ENCODE measurements around the gene ALDOB. TPM values are rescaled to one million over a fixed set of nuclear protein-coding genes. Genes with fewer than 3 reads are reported as not detected.

The ALDOB gene
- total and polyA plus RNA-seq, 4 donors: 527 to 2,132 (median 1,808) TPM

DNA sequence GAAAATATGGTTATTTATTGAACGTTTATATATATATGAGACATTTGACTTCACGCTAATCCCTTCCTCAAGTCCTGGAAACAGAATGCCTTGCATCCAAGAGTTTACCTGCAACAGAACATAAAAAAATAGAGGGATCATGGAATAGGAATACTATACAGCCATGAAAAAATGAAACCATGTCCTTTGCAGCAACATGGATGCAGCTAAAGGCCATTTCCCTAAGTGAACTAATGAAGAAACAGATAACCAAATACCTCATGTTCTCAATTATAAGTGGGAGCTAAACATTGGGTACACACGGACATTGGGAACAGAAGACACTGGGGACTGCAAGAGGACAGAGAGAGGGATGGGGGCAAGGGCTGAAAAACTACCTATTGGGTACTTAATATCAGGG lies 63.8 kb downstream of the ALDOB start:
- DNase-seq (ENCODE audit: low spot score): no peak
- Histone ChIP-seq H3K9ac (ENCODE audit: low read depth in 1 of 2, low read length in 2 of 2) (no peak overlapping the region), H3K4me1 (ENCODE audit: control insufficient read depth in 4 of 4, insufficient read depth in 4 of 4, low read length in 3 of 4) (peaks cover 6 to 75% (median 44%) of the 10 kb centered on the region in 4 donors), H3K36me3 (ENCODE audit: control insufficient read depth in 4 of 4, insufficient read depth in 3 of 4, low read depth in 1 of 4, low read length in 3 of 4) (peaks cover 3 to 53% (median 22%) of the 10 kb centered on the region in 4 donors), H3K27ac (ENCODE audit: low read depth in 1 of 2, low read length in 2 of 2) (no peak overlapping the region), H3K4me3 (ENCODE audit: low read depth in 1 of 3, low read length in 3 of 3) (no peak overlapping the region), H3K27me3 (ENCODE audit: control insufficient read depth in 4 of 4, insufficient read depth in 4 of 4, low read length in 3 of 4) (no peaks in the 10 kb centered on the region), H3K9me3 (ENCODE audit: control insufficient read depth in 4 of 4, low read length in 3 of 4) (no peaks in the 10 kb centered on the region)
- WGBS: 85% methylated on average over 3 of the region's 3 CpGs
- TF ChIP-seq, protein P1, sequence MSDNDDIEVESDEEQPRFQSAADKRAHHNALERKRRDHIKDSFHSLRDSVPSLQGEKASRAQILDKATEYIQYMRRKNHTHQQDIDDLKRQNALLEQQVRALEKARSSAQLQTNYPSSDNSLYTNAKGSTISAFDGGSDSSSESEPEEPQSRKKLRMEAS (IDR thresholded peaks at IDR 0.05): no peak
- TF ChIP-seq RXRA (IDR thresholded peaks at IDR 0.05) (no peak), HNF4G (IDR thresholded peaks at IDR 0.05) (no peak), GABPA (IDR thresholded peaks at IDR 0.05 in 1 of 2, conservative IDR thresholded peaks at IDR 0.05 in 1 of 2) (no peak), TAF1 (conservative IDR thresholded peaks at IDR 0.05) (no peak), HNF4A (conservative IDR thresholded peaks at IDR 0.05) (no peak), EGR1 (IDR thresholded peaks at IDR 0.05; ENCODE audit: low read depth in 2 of 2) (no peak), FOXA2 (IDR thresholded peaks at IDR 0.05) (no peak), RAD21 (IDR thresholded peaks at IDR 0.05) (no peak), SP1 (IDR thresholded peaks at IDR 0.05) (no peak), YY1 (IDR thresholded peaks at IDR 0.05) (no peak), NR2F2 (IDR thresholded peaks at IDR 0.05) (no peak), FOXA1 (IDR thresholded peaks at IDR 0.05) (no peak)
- TF ChIP-seq, protein P2, sequence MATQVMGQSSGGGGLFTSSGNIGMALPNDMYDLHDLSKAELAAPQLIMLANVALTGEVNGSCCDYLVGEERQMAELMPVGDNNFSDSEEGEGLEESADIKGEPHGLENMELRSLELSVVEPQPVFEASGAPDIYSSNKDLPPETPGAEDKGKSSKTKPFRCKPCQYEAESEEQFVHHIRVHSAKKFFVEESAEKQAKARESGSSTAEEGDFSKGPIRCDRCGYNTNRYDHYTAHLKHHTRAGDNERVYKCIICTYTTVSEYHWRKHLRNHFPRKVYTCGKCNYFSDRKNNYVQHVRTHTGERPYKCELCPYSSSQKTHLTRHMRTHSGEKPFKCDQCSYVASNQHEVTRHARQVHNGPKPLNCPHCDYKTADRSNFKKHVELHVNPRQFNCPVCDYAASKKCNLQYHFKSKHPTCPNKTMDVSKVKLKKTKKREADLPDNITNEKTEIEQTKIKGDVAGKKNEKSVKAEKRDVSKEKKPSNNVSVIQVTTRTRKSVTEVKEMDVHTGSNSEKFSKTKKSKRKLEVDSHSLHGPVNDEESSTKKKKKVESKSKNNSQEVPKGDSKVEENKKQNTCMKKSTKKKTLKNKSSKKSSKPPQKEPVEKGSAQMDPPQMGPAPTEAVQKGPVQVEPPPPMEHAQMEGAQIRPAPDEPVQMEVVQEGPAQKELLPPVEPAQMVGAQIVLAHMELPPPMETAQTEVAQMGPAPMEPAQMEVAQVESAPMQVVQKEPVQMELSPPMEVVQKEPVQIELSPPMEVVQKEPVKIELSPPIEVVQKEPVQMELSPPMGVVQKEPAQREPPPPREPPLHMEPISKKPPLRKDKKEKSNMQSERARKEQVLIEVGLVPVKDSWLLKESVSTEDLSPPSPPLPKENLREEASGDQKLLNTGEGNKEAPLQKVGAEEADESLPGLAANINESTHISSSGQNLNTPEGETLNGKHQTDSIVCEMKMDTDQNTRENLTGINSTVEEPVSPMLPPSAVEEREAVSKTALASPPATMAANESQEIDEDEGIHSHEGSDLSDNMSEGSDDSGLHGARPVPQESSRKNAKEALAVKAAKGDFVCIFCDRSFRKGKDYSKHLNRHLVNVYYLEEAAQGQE (IDR thresholded peaks at IDR 0.05): no peak
- TF ChIP-seq, protein P3, sequence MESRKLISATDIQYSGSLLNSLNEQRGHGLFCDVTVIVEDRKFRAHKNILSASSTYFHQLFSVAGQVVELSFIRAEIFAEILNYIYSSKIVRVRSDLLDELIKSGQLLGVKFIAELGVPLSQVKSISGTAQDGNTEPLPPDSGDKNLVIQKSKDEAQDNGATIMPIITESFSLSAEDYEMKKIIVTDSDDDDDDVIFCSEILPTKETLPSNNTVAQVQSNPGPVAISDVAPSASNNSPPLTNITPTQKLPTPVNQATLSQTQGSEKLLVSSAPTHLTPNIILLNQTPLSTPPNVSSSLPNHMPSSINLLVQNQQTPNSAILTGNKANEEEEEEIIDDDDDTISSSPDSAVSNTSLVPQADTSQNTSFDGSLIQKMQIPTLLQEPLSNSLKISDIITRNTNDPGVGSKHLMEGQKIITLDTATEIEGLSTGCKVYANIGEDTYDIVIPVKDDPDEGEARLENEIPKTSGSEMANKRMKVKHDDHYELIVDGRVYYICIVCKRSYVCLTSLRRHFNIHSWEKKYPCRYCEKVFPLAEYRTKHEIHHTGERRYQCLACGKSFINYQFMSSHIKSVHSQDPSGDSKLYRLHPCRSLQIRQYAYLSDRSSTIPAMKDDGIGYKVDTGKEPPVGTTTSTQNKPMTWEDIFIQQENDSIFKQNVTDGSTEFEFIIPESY (IDR thresholded peaks at IDR 0.05): no peak
- TF ChIP-seq, protein P4, sequence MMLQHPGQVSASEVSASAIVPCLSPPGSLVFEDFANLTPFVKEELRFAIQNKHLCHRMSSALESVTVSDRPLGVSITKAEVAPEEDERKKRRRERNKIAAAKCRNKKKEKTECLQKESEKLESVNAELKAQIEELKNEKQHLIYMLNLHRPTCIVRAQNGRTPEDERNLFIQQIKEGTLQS (IDR thresholded peaks at IDR 0.05): no peak
- TF ChIP-seq, protein P5, sequence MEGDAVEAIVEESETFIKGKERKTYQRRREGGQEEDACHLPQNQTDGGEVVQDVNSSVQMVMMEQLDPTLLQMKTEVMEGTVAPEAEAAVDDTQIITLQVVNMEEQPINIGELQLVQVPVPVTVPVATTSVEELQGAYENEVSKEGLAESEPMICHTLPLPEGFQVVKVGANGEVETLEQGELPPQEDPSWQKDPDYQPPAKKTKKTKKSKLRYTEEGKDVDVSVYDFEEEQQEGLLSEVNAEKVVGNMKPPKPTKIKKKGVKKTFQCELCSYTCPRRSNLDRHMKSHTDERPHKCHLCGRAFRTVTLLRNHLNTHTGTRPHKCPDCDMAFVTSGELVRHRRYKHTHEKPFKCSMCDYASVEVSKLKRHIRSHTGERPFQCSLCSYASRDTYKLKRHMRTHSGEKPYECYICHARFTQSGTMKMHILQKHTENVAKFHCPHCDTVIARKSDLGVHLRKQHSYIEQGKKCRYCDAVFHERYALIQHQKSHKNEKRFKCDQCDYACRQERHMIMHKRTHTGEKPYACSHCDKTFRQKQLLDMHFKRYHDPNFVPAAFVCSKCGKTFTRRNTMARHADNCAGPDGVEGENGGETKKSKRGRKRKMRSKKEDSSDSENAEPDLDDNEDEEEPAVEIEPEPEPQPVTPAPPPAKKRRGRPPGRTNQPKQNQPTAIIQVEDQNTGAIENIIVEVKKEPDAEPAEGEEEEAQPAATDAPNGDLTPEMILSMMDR (IDR thresholded peaks at IDR 0.05; ENCODE audit: low read depth, low read length, missing input control): no peak

Small RNAs within 50 kb of the gene (small RNA-seq; reads per million reads assigned to genes)
- not detected for gene AL353621.2

Other genes with a start within 250 kb of the ALDOB start
- gene BAAT, start 50.8 kb downstream of the ALDOB start, total RNA-seq: 100 to 1,000 TPM in 1 of 2 donors, 10 to 100 TPM in 1; 31.9 to 167 TPM
- gene BAAT, start 50.8 kb downstream of the ALDOB start, polyA plus RNA-seq: 100 to 1,000 TPM; 136 to 275 TPM
- gene MRPL50, start 37.2 kb downstream of the ALDOB start, total RNA-seq: 10 to 100 TPM in 1 of 2 donors, 1 to 10 TPM in 1; 9.0 to 11.9 TPM
- gene MRPL50, start 37.2 kb downstream of the ALDOB start, polyA plus RNA-seq: 10 to 100 TPM in 1 of 2 donors, 1 to 10 TPM in 1; 5.7 to 12.3 TPM
- 10 to 100 TPM; 11.4 to 16.1 TPM for gene ZNF189, start 36.9 kb downstream of the ALDOB start, total RNA-seq
- 1 to 10 TPM; 4.4 to 5.1 TPM for gene ZNF189, start 36.9 kb downstream of the ALDOB start, polyA plus RNA-seq
- 10 to 100 TPM; 12.7 to 13.9 TPM for gene RNF20, start 98.1 kb upstream of the ALDOB start, total RNA-seq
- gene RNF20, start 98.1 kb upstream of the ALDOB start, polyA plus RNA-seq: 1 to 10 TPM; 8.3 to 9.1 TPM
- under 1 TPM in 1 of 2 donors, not detected in 1; 0.08 TPM for gene PPP3R2, start 159.2 kb upstream of the ALDOB start, total RNA-seq
- gene PPP3R2, start 159.2 kb upstream of the ALDOB start, polyA plus RNA-seq: not detected